Fibroblast of skin of abdomen (primary cell): ENCODE results near the gene RELN.

Source experiments
- DNase-seq: peaks from one replicate; pipeline ENCODE4 v3.0.0-alpha.2; 2013

RELN gene

GRCh38 chr7:103462358-103462757 is 527.1 kb downstream of the RELN start:
- DNase-seq, result no peak

- peak; percentile 19 for DNase-seq
Measured at GRCh38 chr7:103447073-103447960, 542.1 kb downstream of the RELN start.

GRCh38 chr7:103446049-103446520 is 543.4 kb downstream of the RELN start, which contains the start of gene SLC26A5:
Gene SLC26A5, minus strand, starts transcription at chr7:103446207. Its CDS starts 24,693 bp downstream, at chr7:103421514.
- DNase-seq, result no peak

GRCh38 chr7:103445228-103446048 is 544.0 kb downstream of the RELN start:
- DNase-seq, result no peak

- DNase-seq, result no peak
Measured at GRCh38 chr7:103439661-103440060, 549.8 kb downstream of the RELN start.

GRCh38 chr7:103437623-103438022 is 551.8 kb downstream of the RELN start:
- DNase-seq, result no peak

- DNase-seq, result no peak
Measured at GRCh38 chr7:103432712-103433111, 556.7 kb downstream of the RELN start.

GRCh38 chr7:103425177-103425576 is 564.3 kb downstream of the RELN start:
- no peak for DNase-seq

- DNase-seq, result no peak
Measured at GRCh38 chr7:103423467-103424179, 565.8 kb downstream of the RELN start.
